ENCODE measurements around the gene MAZ.

MAZ gene

DNA sequence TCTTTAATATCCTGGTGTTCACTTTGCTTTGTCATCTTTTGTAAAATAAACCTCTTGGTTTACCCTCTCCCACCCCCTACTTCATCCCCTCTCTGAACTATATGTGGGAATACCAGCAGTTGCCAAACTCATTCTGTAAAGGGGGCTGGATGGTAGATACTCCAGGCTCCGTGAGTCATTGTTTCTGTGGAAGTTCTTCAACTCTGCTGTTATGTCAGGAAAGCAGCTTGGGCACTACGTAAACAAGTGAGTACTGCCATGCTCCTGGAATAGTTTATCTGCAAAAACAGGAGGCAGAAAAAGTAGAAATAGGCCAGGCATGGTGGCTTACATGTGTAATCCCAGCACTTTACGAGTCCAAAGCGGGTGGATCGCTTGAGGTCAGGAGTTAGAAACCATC is 31.5 kb downstream of the MAZ start:
- Histone ChIP-seq H3K9me3 (ENCODE audit: low read length) (no peaks in the 10 kb centered on the region), H3K4me1 (ENCODE audit: insufficient read depth, low read length) (no peaks in the 10 kb centered on the region), H3K36me3 (ENCODE audit: insufficient read depth, low read length) (peaks cover 68% of the 10 kb centered on the region), H3K4me3 (ENCODE audit: low read depth in 1 of 2, low read length in 2 of 2) (no peak overlapping the region), H3K9ac (ENCODE audit: low read length) (no peak overlapping the region), H3K27me3 (ENCODE audit: control insufficient read depth in 1 of 2, insufficient read depth in 2 of 2, low read length in 2 of 2) (no peaks in the 10 kb centered on the region), H3K27ac (ENCODE audit: low read depth, low read length) (no peak overlapping the region)

GRCh38 chr16:29839822-29840221 is 33.5 kb downstream of the MAZ start:
- H3K27ac ChIP-seq (ENCODE audit: low read depth, low read length), result no peak overlapping the region
- H3K36me3 ChIP-seq (ENCODE audit: insufficient read depth, low read length), result peaks cover 64% of the 10 kb centered on the region
- H3K9ac ChIP-seq (ENCODE audit: low read length), result no peak overlapping the region
- H3K27me3 ChIP-seq (ENCODE audit: control insufficient read depth in 1 of 2, insufficient read depth in 2 of 2, low read length in 2 of 2), result no peaks in the 10 kb centered on the region
- H3K9me3 ChIP-seq (ENCODE audit: low read length), result no peaks in the 10 kb centered on the region
- no peak overlapping the region for H3K4me3 ChIP-seq (ENCODE audit: low read depth in 1 of 2, low read length in 2 of 2)
- H3K4me1 ChIP-seq (ENCODE audit: insufficient read depth, low read length), result no peaks in the 10 kb centered on the region

GRCh38 chr16:29840240-29840639 is 33.9 kb downstream of the MAZ start:
- no peak overlapping the region for H3K27ac ChIP-seq (ENCODE audit: low read depth, low read length)
- H3K36me3 ChIP-seq (ENCODE audit: insufficient read depth, low read length), result peaks cover 61% of the 10 kb centered on the region

GRCh38 chr16:29841631-29842030 is 35.3 kb downstream of the MAZ start:
- no peaks in the 10 kb centered on the region for H3K4me1 ChIP-seq (ENCODE audit: insufficient read depth, low read length)
- H3K9ac ChIP-seq (ENCODE audit: low read length), result no peak overlapping the region
- H3K4me3 ChIP-seq (ENCODE audit: low read depth in 1 of 2, low read length in 2 of 2), result no peak overlapping the region
- peaks cover 64% of the 10 kb centered on the region for H3K36me3 ChIP-seq (ENCODE audit: insufficient read depth, low read length)
- H3K9me3 ChIP-seq (ENCODE audit: low read length), result no peaks in the 10 kb centered on the region
- H3K27me3 ChIP-seq (ENCODE audit: control insufficient read depth in 1 of 2, insufficient read depth in 2 of 2, low read length in 2 of 2), result no peaks in the 10 kb centered on the region
- no peak overlapping the region for H3K27ac ChIP-seq (ENCODE audit: low read depth, low read length)

More at GRCh38 chr16:29840240-29840639, 33.9 kb downstream of the MAZ start:
- Histone ChIP-seq H3K27me3 (ENCODE audit: control insufficient read depth in 1 of 2, insufficient read depth in 2 of 2, low read length in 2 of 2) (no peaks in the 10 kb centered on the region), H3K4me1 (ENCODE audit: insufficient read depth, low read length) (no peaks in the 10 kb centered on the region), H3K9me3 (ENCODE audit: low read length) (no peaks in the 10 kb centered on the region), H3K9ac (ENCODE audit: low read length) (no peak overlapping the region), H3K4me3 (ENCODE audit: low read depth in 1 of 2, low read length in 2 of 2) (no peak overlapping the region)

GRCh38 chr16:29842732-29843346 is 36.5 kb downstream of the MAZ start:
- Histone ChIP-seq H3K27me3 (ENCODE audit: control insufficient read depth in 1 of 2, insufficient read depth in 2 of 2, low read length in 2 of 2) (no peaks in the 10 kb centered on the region), H3K27ac (ENCODE audit: low read depth, low read length) (no peak overlapping the region), H3K9me3 (ENCODE audit: low read length) (no peaks in the 10 kb centered on the region), H3K4me3 (ENCODE audit: low read depth in 1 of 2, low read length in 2 of 2) (no peak overlapping the region), H3K9ac (ENCODE audit: low read length) (no peak overlapping the region), H3K36me3 (ENCODE audit: insufficient read depth, low read length) (peaks cover 64% of the 10 kb centered on the region), H3K4me1 (ENCODE audit: insufficient read depth, low read length) (no peaks in the 10 kb centered on the region)

- Histone ChIP-seq H3K4me3 (ENCODE audit: low read depth in 1 of 2, low read length in 2 of 2) (no peak overlapping the region), H3K9me3 (ENCODE audit: low read length) (no peaks in the 10 kb centered on the region), H3K27me3 (ENCODE audit: control insufficient read depth in 1 of 2, insufficient read depth in 2 of 2, low read length in 2 of 2) (no peaks in the 10 kb centered on the region), H3K36me3 (ENCODE audit: insufficient read depth, low read length) (peaks cover 56% of the 10 kb centered on the region), H3K9ac (ENCODE audit: low read length) (no peak overlapping the region), H3K4me1 (ENCODE audit: insufficient read depth, low read length) (no peaks in the 10 kb centered on the region), H3K27ac (ENCODE audit: low read depth, low read length) (no peak overlapping the region)
Measured at GRCh38 chr16:29843931-29844330, 37.6 kb downstream of the MAZ start.

DNA sequence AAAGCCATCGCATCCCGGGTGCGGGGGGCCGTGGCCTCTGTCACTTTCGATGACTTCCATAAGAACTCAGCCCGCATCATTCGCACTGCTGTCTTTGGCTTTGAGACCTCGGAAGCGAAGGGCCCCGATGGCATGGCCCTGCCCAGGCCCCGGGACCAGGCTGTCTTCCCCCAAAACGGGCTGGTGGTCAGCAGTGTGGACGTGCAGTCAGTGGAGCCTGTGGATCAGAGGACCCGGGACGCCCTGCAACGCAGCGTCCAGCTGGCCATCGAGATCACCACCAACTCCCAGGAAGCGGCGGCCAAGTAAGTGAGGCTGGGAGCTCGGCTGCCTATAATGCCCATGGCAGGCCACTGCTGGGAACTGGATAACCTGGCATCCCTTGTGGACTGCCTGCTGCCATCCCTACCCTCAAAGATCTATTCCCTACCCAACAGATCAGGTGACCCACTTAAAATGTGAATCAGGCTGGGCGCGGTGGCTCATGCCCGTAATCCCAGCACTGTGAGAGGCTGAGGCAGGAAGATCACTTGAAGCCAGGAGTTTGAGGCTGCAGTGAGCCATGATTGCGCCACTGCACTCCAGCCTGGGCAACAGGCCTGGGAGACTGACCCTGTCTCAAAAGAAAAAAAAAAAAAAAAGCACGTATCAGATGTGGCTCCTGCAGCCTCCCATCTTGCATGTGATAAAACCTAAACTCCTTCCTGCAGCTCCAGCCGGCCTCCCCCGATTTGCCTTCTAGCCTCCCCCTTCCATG is 38.4 kb downstream of the MAZ start:
- H3K36me3 ChIP-seq (ENCODE audit: insufficient read depth, low read length), result peaks cover 54% of the 10 kb centered on the region
- no peak overlapping the region for H3K9ac ChIP-seq (ENCODE audit: low read length)
- no peaks in the 10 kb centered on the region for H3K9me3 ChIP-seq (ENCODE audit: low read length)
- no peak overlapping the region for H3K27ac ChIP-seq (ENCODE audit: low read depth, low read length)
- no peak overlapping the region for H3K4me3 ChIP-seq (ENCODE audit: low read depth in 1 of 2, low read length in 2 of 2)
- H3K4me1 ChIP-seq (ENCODE audit: insufficient read depth, low read length), result no peaks in the 10 kb centered on the region
- H3K27me3 ChIP-seq (ENCODE audit: control insufficient read depth in 1 of 2, insufficient read depth in 2 of 2, low read length in 2 of 2), result no peaks in the 10 kb centered on the region

- no peak overlapping the region for H3K27ac ChIP-seq (ENCODE audit: low read depth, low read length)
- no peaks in the 10 kb centered on the region for H3K27me3 ChIP-seq (ENCODE audit: control insufficient read depth in 1 of 2, insufficient read depth in 2 of 2, low read length in 2 of 2)
Measured at GRCh38 chr16:29845656-29846055, 39.3 kb downstream of the MAZ start.

DNA sequence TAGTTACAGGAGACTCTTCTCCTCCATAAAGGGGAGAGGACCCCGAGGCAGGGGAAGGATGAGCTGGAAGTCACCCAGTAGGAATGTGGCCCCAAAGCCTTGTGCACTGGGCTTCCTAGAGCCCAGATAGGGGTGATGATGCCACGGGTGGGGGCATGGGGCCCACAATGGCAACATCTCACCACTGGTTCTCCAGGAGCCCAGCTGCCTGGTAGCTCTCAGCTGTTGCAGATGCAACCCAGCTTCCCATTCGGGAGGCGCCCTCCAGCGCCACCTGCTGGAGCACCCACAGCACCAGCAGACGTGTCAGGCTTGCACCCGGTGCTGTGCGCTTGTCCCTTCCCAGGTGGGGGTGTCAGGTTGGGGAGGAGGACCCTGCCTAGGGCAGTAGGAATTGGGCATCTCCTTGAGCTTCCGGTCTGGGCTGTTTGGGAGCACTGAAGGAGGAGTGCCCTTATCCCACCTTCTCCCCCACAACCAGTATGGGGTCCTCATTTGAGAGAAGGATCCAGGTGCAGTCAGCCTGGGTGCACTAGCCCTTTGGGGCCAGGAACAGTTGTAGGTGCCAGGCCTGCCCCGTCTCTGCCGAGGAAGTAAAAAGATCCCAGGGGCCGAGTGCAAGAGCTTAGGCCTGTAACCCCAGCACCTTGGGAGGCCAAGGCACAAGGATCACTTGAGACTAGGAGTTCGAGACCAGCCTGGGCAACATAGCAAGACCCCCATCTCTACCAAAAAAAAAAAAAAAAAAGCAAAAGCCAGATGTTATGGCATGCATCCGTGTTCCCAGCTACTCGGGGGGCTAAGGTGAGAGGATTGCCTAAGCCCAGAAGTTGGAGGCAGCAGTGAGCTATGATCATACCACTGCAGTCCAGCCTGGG is 42.3 kb downstream of the MAZ start:
- Histone ChIP-seq H3K4me3 (ENCODE audit: low read depth in 1 of 2, low read length in 2 of 2) (no peak overlapping the region), H3K27ac (ENCODE audit: low read depth, low read length) (no peak overlapping the region), H3K36me3 (ENCODE audit: insufficient read depth, low read length) (peaks cover 28% of the 10 kb centered on the region), H3K4me1 (ENCODE audit: insufficient read depth, low read length) (no peaks in the 10 kb centered on the region), H3K27me3 (ENCODE audit: control insufficient read depth in 1 of 2, insufficient read depth in 2 of 2, low read length in 2 of 2) (no peaks in the 10 kb centered on the region), H3K9me3 (ENCODE audit: low read length) (no peaks in the 10 kb centered on the region), H3K9ac (ENCODE audit: low read length) (no peak overlapping the region)

More at GRCh38 chr16:29845656-29846055, 39.3 kb downstream of the MAZ start:
- no peak overlapping the region for H3K9ac ChIP-seq (ENCODE audit: low read length)
- H3K36me3 ChIP-seq (ENCODE audit: insufficient read depth, low read length), result peaks cover 45% of the 10 kb centered on the region
- H3K4me3 ChIP-seq (ENCODE audit: low read depth in 1 of 2, low read length in 2 of 2), result no peak overlapping the region
- H3K9me3 ChIP-seq (ENCODE audit: low read length), result no peaks in the 10 kb centered on the region
- H3K4me1 ChIP-seq (ENCODE audit: insufficient read depth, low read length), result no peaks in the 10 kb centered on the region

DNA sequence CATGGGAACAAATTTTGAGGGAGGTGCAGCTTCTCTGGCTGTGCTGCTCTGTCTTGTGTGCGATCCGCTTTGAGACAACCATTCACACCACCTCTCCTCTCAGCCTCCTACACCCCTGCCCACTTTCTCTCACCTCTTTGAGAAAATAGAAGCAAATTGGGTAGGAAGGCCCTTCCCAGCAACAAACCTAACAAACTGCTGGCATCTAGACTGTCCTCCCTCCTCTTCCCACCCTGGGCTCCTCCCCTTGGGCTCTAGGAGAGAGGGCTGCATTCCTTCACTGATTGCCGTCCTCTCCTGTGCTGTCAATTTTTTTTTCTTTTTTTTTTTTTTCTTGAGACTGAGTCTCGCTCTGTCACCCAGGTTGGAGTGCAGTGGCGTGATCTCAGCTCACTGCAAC is 43.2 kb downstream of the MAZ start:
- Histone ChIP-seq H3K36me3 (ENCODE audit: insufficient read depth, low read length) (peaks cover 23% of the 10 kb centered on the region), H3K27ac (ENCODE audit: low read depth, low read length) (no peak overlapping the region), H3K9me3 (ENCODE audit: low read length) (no peaks in the 10 kb centered on the region), H3K27me3 (ENCODE audit: control insufficient read depth in 1 of 2, insufficient read depth in 2 of 2, low read length in 2 of 2) (no peaks in the 10 kb centered on the region), H3K9ac (ENCODE audit: low read length) (no peak overlapping the region), H3K4me1 (ENCODE audit: insufficient read depth, low read length) (no peaks in the 10 kb centered on the region), H3K4me3 (ENCODE audit: low read depth in 1 of 2, low read length in 2 of 2) (no peak overlapping the region)

DNA sequence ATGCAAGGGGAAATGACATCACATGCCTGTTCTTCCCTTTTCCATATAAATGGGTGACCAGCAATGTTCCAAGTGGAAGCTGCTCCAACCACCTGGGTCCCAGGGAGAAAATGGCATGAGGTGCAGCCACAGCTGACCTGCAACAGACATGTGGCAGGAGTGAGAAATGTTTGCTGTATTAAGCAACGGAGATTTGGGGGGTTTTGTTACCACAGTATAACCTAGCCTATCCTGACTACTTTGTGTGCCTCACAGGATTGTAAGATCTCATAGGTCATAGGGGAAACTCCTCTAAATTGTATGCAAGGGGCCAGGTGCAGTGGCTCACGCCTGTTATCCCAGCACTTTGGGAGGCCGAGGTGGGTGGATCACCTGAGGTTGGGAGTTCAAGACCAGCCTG is 44.7 kb downstream of the MAZ start:
- no peak overlapping the region for H3K27ac ChIP-seq (ENCODE audit: low read depth, low read length)

More for the DNA sequence above, 44.7 kb downstream of the MAZ start:
- no peaks in the 10 kb centered on the region for H3K4me1 ChIP-seq (ENCODE audit: insufficient read depth, low read length)
- H3K36me3 ChIP-seq (ENCODE audit: insufficient read depth, low read length), result peaks cover 16% of the 10 kb centered on the region
- no peaks in the 10 kb centered on the region for H3K9me3 ChIP-seq (ENCODE audit: low read length)
- no peak overlapping the region for H3K4me3 ChIP-seq (ENCODE audit: low read depth in 1 of 2, low read length in 2 of 2)
- no peaks in the 10 kb centered on the region for H3K27me3 ChIP-seq (ENCODE audit: control insufficient read depth in 1 of 2, insufficient read depth in 2 of 2, low read length in 2 of 2)
- no peak overlapping the region for H3K9ac ChIP-seq (ENCODE audit: low read length)
